ENCODE measurements around the gene TMEM42.

DNA sequence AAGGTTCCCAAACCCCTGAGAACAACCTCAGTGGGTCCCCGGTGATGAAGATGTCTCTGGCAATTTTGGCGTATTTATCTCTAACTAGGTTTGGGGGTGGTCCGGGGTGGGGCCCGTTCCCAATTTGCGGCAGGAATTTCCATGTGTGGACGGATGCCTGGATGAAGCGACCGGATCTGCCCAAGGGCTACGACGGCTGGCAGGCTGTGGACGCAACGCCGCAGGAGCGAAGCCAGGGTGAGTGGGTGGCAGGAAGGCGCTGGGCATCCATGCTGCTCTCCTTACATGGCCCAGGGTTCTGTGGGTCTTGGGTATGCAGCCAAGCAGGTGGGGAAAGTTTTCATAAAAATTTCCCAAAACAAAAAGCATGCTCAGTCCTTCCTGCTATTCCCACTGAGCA, 42.0 kb downstream of the TMEM42 start:
- TF ChIP-seq, protein P1, sequence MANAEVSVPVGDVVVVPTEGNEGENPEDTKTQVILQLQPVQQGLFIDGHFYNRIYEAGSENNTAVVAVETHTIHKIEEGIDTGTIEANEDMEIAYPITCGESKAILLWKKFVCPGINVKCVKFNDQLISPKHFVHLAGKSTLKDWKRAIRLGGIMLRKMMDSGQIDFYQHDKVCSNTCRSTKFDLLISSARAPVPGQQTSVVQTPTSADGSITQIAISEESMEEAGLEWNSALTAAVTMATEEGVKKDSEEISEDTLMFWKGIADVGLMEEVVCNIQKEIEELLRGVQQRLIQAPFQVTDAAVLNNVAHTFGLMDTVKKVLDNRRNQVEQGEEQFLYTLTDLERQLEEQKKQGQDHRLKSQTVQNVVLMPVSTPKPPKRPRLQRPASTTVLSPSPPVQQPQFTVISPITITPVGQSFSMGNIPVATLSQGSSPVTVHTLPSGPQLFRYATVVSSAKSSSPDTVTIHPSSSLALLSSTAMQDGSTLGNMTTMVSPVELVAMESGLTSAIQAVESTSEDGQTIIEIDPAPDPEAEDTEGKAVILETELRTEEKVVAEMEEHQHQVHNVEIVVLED (CRISPR knock-in tag; IDR thresholded peaks at IDR 0.05): no peak
- TF ChIP-seq, protein P2, sequence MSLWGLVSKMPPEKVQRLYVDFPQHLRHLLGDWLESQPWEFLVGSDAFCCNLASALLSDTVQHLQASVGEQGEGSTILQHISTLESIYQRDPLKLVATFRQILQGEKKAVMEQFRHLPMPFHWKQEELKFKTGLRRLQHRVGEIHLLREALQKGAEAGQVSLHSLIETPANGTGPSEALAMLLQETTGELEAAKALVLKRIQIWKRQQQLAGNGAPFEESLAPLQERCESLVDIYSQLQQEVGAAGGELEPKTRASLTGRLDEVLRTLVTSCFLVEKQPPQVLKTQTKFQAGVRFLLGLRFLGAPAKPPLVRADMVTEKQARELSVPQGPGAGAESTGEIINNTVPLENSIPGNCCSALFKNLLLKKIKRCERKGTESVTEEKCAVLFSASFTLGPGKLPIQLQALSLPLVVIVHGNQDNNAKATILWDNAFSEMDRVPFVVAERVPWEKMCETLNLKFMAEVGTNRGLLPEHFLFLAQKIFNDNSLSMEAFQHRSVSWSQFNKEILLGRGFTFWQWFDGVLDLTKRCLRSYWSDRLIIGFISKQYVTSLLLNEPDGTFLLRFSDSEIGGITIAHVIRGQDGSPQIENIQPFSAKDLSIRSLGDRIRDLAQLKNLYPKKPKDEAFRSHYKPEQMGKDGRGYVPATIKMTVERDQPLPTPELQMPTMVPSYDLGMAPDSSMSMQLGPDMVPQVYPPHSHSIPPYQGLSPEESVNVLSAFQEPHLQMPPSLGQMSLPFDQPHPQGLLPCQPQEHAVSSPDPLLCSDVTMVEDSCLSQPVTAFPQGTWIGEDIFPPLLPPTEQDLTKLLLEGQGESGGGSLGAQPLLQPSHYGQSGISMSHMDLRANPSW (CRISPR knock-in tag; IDR thresholded peaks at IDR 0.05): no peak
- TF ChIP-seq POLR2A (conservative IDR thresholded peaks at IDR 0.05): no peak
- TF ChIP-seq, protein P3, sequence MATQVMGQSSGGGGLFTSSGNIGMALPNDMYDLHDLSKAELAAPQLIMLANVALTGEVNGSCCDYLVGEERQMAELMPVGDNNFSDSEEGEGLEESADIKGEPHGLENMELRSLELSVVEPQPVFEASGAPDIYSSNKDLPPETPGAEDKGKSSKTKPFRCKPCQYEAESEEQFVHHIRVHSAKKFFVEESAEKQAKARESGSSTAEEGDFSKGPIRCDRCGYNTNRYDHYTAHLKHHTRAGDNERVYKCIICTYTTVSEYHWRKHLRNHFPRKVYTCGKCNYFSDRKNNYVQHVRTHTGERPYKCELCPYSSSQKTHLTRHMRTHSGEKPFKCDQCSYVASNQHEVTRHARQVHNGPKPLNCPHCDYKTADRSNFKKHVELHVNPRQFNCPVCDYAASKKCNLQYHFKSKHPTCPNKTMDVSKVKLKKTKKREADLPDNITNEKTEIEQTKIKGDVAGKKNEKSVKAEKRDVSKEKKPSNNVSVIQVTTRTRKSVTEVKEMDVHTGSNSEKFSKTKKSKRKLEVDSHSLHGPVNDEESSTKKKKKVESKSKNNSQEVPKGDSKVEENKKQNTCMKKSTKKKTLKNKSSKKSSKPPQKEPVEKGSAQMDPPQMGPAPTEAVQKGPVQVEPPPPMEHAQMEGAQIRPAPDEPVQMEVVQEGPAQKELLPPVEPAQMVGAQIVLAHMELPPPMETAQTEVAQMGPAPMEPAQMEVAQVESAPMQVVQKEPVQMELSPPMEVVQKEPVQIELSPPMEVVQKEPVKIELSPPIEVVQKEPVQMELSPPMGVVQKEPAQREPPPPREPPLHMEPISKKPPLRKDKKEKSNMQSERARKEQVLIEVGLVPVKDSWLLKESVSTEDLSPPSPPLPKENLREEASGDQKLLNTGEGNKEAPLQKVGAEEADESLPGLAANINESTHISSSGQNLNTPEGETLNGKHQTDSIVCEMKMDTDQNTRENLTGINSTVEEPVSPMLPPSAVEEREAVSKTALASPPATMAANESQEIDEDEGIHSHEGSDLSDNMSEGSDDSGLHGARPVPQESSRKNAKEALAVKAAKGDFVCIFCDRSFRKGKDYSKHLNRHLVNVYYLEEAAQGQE (IDR thresholded peaks at IDR 0.05; ENCODE audit: borderline replicate concordance): no peak
- TF ChIP-seq, protein P3 (CRISPR knock-in tag; IDR thresholded peaks at IDR 0.05; ENCODE audit: low read depth): no peak
- no peak for TF ChIP-seq EP300 (IDR thresholded peaks at IDR 0.05; ENCODE audit: low read length)
- no peak for TF ChIP-seq FOSL1 (tag; conservative IDR thresholded peaks at IDR 0.05)
- TF ChIP-seq, protein P4, sequence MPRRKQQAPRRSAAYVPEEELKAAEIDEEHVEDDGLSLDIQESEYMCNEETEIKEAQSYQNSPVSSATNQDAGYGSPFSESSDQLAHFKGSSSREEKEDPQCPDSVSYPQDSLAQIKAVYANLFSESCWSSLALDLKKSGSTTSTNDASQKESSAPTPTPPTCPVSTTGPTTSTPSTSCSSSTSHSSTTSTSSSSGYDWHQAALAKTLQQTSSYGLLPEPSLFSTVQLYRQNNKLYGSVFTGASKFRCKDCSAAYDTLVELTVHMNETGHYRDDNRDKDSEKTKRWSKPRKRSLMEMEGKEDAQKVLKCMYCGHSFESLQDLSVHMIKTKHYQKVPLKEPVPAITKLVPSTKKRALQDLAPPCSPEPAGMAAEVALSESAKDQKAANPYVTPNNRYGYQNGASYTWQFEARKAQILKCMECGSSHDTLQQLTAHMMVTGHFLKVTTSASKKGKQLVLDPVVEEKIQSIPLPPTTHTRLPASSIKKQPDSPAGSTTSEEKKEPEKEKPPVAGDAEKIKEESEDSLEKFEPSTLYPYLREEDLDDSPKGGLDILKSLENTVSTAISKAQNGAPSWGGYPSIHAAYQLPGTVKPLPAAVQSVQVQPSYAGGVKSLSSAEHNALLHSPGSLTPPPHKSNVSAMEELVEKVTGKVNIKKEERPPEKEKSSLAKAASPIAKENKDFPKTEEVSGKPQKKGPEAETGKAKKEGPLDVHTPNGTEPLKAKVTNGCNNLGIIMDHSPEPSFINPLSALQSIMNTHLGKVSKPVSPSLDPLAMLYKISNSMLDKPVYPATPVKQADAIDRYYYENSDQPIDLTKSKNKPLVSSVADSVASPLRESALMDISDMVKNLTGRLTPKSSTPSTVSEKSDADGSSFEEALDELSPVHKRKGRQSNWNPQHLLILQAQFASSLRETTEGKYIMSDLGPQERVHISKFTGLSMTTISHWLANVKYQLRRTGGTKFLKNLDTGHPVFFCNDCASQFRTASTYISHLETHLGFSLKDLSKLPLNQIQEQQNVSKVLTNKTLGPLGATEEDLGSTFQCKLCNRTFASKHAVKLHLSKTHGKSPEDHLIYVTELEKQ (CRISPR knock-in tag; IDR thresholded peaks at IDR 0.05): no peak
- TF ChIP-seq NFE2L1 (tag; IDR thresholded peaks at IDR 0.05; ENCODE audit: borderline replicate concordance, low read depth): no peak
- TF ChIP-seq, protein P5, sequence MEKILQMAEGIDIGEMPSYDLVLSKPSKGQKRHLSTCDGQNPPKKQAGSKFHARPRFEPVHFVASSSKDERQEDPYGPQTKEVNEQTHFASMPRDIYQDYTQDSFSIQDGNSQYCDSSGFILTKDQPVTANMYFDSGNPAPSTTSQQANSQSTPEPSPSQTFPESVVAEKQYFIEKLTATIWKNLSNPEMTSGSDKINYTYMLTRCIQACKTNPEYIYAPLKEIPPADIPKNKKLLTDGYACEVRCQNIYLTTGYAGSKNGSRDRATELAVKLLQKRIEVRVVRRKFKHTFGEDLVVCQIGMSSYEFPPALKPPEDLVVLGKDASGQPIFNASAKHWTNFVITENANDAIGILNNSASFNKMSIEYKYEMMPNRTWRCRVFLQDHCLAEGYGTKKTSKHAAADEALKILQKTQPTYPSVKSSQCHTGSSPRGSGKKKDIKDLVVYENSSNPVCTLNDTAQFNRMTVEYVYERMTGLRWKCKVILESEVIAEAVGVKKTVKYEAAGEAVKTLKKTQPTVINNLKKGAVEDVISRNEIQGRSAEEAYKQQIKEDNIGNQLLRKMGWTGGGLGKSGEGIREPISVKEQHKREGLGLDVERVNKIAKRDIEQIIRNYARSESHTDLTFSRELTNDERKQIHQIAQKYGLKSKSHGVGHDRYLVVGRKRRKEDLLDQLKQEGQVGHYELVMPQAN (IDR thresholded peaks at IDR 0.05; ENCODE audit: borderline replicate concordance): no peak
- TF ChIP-seq, protein P6, sequence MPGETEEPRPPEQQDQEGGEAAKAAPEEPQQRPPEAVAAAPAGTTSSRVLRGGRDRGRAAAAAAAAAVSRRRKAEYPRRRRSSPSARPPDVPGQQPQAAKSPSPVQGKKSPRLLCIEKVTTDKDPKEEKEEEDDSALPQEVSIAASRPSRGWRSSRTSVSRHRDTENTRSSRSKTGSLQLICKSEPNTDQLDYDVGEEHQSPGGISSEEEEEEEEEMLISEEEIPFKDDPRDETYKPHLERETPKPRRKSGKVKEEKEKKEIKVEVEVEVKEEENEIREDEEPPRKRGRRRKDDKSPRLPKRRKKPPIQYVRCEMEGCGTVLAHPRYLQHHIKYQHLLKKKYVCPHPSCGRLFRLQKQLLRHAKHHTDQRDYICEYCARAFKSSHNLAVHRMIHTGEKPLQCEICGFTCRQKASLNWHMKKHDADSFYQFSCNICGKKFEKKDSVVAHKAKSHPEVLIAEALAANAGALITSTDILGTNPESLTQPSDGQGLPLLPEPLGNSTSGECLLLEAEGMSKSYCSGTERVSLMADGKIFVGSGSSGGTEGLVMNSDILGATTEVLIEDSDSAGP (CRISPR knock-in tag; IDR thresholded peaks at IDR 0.05): no peak
- TF ChIP-seq POLR2AphosphoS5 (IDR thresholded peaks at IDR 0.05; ENCODE audit: control insufficient read depth, insufficient read depth, low read depth, low read length): no peak
- no peak for TF ChIP-seq ZBED1 (IDR thresholded peaks at IDR 0.05)
